GM23338 (cell line): Measurements from ENCODE around the gene PPP1R18. TPM values are rescaled to one million over a fixed set of nuclear protein-coding genes. Genes with fewer than 3 reads are reported as not detected.

Experiments used
- ATAC-seq: fragments of 200-7000 bp; cut with Tn5 transposase; 3 replicates; pipeline ENCODE4 v1.9.1; 2020
- DNase-seq: peaks from one replicate; pipeline ENCODE4 v3.0.0-alpha.2; 2015; ENCODE audit warnings: low spot score
- H2AFZ ChIP-seq: fragments of 200-600 bp; sonication (generic); 2 replicates; pipeline ENCODE4 v1.8.0; 2016; ENCODE audit warnings: antibody characterized with exemption, mild to moderate bottlenecking, moderate library complexity
- H3F3A ChIP-seq: fragments of 200-600 bp; sonication (generic); replicated peaks from 2 replicates; pipeline ENCODE4 v1.8.0; 2017; ENCODE audit warnings: antibody characterized with exemption, mixed run types, low read depth
- H3K27ac ChIP-seq: fragments of 200-600 bp; sonication (generic); 2 replicates; pipeline ENCODE4 v1.6.1; 2016; ENCODE audit warnings: low read depth
- H3K27me3 ChIP-seq: fragments of 200-600 bp; sonication (generic); 2 replicates; pipeline ENCODE4 v1.8.0; 2016; ENCODE audit warnings: mild to moderate bottlenecking, mixed run types, moderate library complexity; ENCODE audit not compliant: insufficient read depth
- H3K36me3 ChIP-seq: fragments of 200-600 bp; sonication (generic); 2 replicates; pipeline ENCODE4 v1.8.0; 2016; ENCODE audit warnings: mild to moderate bottlenecking; ENCODE audit not compliant: insufficient read depth
- H3K4me1 ChIP-seq: fragments of 200-600 bp; sonication (generic); 2 replicates; pipeline ENCODE4 v1.8.0; 2016; ENCODE audit warnings: mild to moderate bottlenecking, moderate library complexity; ENCODE audit not compliant: insufficient read depth
- H3K4me2 ChIP-seq: fragments of 200-600 bp; sonication (generic); 2 replicates; pipeline ENCODE4 v1.7.1; 2017; ENCODE audit warnings: mixed run types
- H3K4me3 ChIP-seq: fragments of 200-600 bp; sonication (generic); 2 replicates; pipeline ENCODE4 v1.6.1; 2016; ENCODE audit warnings: mixed run types
- H3K79me2 ChIP-seq: fragments of 200-600 bp; sonication (generic); replicated peaks from 2 replicates; pipeline ENCODE4 v1.8.0; 2017; ENCODE audit warnings: mild to moderate bottlenecking; ENCODE audit not compliant: insufficient read depth
- H3K9me2 ChIP-seq: fragments of 200-600 bp; sonication (generic); 2 replicates; pipeline ENCODE4 v1.8.0; 2017; ENCODE audit not compliant: insufficient read depth
- H4K20me1 ChIP-seq: fragments of 200-600 bp; sonication (generic); replicated peaks from 2 replicates; pipeline ENCODE4 v1.8.0; 2017; ENCODE audit warnings: mild to moderate bottlenecking; ENCODE audit not compliant: insufficient read depth
- H3K27ac Mint-ChIP-seq: 2 replicates; pipeline ENCODE4 v1.8.0; 2020; ENCODE audit warnings: inconsistent platforms, mild to moderate bottlenecking, moderate library complexity, mixed read lengths
- H3K27me3 Mint-ChIP-seq: 3 replicates; pipeline ENCODE4 v1.8.0; 2022; ENCODE audit warnings: low read depth, mild to moderate bottlenecking, moderate library complexity, mixed read lengths, inconsistent platforms; ENCODE audit not compliant: insufficient read depth, poor library complexity
- H3K36me3 Mint-ChIP-seq: 3 replicates; pipeline ENCODE4 v1.8.0; 2021; ENCODE audit warnings: low read depth, mild to moderate bottlenecking, inconsistent platforms, moderate library complexity, mixed read lengths
- H3K4me1 Mint-ChIP-seq: 3 replicates; pipeline ENCODE4 v1.8.0; 2020; ENCODE audit warnings: mild to moderate bottlenecking, inconsistent platforms, mixed read lengths
- H3K4me3 Mint-ChIP-seq: 3 replicates; pipeline ENCODE4 v1.8.0; 2021; ENCODE audit warnings: moderate library complexity, mild to moderate bottlenecking, inconsistent platforms, mixed read lengths
- H3K9me3 Mint-ChIP-seq: 3 replicates; pipeline ENCODE4 v1.8.0; 2020; ENCODE audit warnings: moderate library complexity, mild to moderate bottlenecking, inconsistent platforms, mixed read lengths
- CREB1 ChIP-seq: fragments of 250-450 bp; sonication (Bioruptor Pico); IDR thresholded peaks from 2 replicates; pipeline ENCODE4 v1.5.0; 2020; ENCODE audit warnings: low read depth, mild to moderate bottlenecking, moderate library complexity
- EZH2 ChIP-seq: fragments of 200-600 bp; sonication (generic); IDR thresholded peaks from one replicate; pipeline ENCODE4 v1.8.0; 2017; ENCODE audit warnings: antibody characterized with exemption, mild to moderate bottlenecking, low read depth; ENCODE audit not compliant: unreplicated experiment
- EZH2phosphoT487 ChIP-seq: fragments of 200-600 bp; sonication (generic); IDR thresholded peaks from one replicate; pipeline ENCODE4 v1.8.1; 2018; ENCODE audit warnings: antibody characterized with exemption; ENCODE audit not compliant: unreplicated experiment
- JUNB ChIP-seq: IDR thresholded peaks from one replicate; pipeline ENCODE4 v1.6.1; 2016; ENCODE audit warnings: antibody characterized with exemption; ENCODE audit not compliant: unreplicated experiment
- NANOG ChIP-seq: IDR thresholded peaks from 2 replicates; pipeline ENCODE4 v1.6.1; 2016; ENCODE audit warnings: antibody characterized with exemption, borderline replicate concordance
- POLR2AphosphoS5 ChIP-seq: IDR thresholded peaks from 2 replicates; pipeline ENCODE4 v1.6.1; 2016; ENCODE audit warnings: antibody characterized with exemption, low read depth
- STAT1 ChIP-seq: IDR thresholded peaks from one replicate; pipeline ENCODE4 v1.6.1; 2016; ENCODE audit warnings: antibody characterized with exemption; ENCODE audit not compliant: unreplicated experiment
- ZNF114 ChIP-seq: fragments of 250-450 bp; sonication (Bioruptor Pico); IDR thresholded peaks from 2 replicates; pipeline ENCODE4 v1.5.0; 2020; ENCODE audit warnings: mild to moderate bottlenecking, moderate library complexity
- ZNF331 ChIP-seq: fragments of 250-450 bp; sonication (Bioruptor Pico); IDR thresholded peaks from 2 replicates; pipeline ENCODE4 v1.5.0; 2020; ENCODE audit warnings: low read depth, mild to moderate bottlenecking, moderate library complexity
- polyA plus RNA-seq: library from polyadenylated mRNA; unstranded; fragments of >200 nt; fragmentation: Nextera tagmentation; extraction: Ambion mirVana; gene quantifications from 2 replicates; pipeline ENCODE4 v1.2.1, GENCODE V29; 2016
- total RNA-seq: library from RNA; depleted of rRNA; stranded (reverse); fragments of >200 nt; shearing (Covaris generic); gene quantifications from 2 replicates; pipeline ENCODE4 v1.2.3, GENCODE V29; 2014
- TF ChIP-seq, protein P1 (sequence below): fragments of 250-450 bp; sonication (Bioruptor Pico); IDR thresholded peaks from 2 replicates; pipeline ENCODE4 v1.5.0; 2020; ENCODE audit warnings: mild to moderate bottlenecking, moderate library complexity
- TF ChIP-seq, protein P2 (sequence below): IDR thresholded peaks from one replicate; pipeline ENCODE4 v1.6.1; 2018; ENCODE audit warnings: antibody characterized with exemption; ENCODE audit not compliant: unreplicated experiment
- TF ChIP-seq, protein P3 (sequence below): IDR thresholded peaks from 2 replicates; pipeline ENCODE4 v1.6.1; 2016; ENCODE audit warnings: antibody characterized with exemption
- TF ChIP-seq, protein P4 (sequence below), 2 experiments: fragments of 200-600 bp in 1 of 2; sonication (generic) in 1 of 2; conservative IDR thresholded peaks; 2 replicates each; pipeline versions ENCODE4 v1.5.1 to v1.6.1; 2016 to 2017; ENCODE audit warnings: antibody characterized with exemption in 2 of 2, low read depth in 2 of 2, mild to moderate bottlenecking in 2 of 2, moderate library complexity in 1 of 2

The PPP1R18 gene
- total and polyA plus RNA-seq, 2 experiments from 2014 or later, result 17.1 to 19.2 TPM

DNA sequence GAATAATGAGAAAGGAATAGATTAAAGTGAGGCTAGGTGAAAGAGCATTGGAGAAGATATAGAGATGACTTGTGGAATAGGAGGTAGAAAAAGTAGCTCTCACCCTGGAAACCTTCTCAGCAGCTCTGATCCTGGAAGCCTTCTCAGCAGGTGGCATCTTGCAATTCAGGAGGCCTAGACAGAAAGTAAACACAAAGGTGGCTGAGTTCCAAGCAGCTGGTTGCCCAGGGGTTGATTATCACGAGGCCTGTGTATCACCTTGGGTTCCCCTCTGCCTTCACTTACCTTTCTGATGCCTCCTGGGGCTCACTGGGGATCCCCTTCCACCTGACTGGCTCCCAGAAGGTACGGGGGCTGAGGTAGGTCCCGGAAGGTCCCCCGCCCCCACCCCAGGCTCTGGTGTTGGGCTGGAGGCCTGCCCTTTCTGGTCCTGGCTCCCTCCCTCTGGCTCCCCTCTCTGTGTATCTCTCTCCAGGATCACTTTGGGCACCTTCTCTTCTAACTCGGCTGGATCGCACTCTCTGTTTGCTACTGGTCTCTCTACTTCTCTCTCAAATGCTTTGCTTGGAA lies 20.9 kb upstream of the PPP1R18 start:
- Histone ChIP-seq H3K79me2 (no peaks in the 10 kb centered on the region), H3F3A (0 out of 2 replicates have a peak, but pooled peaks cover 3% of the 10 kb centered on the region), H2AFZ (no peak overlapping the region), H3K27me3 (no peaks in the 10 kb centered on the region), H4K20me1 (peaks cover 12% of the 10 kb centered on the region), H3K27ac (no peak overlapping the region), H3K4me2 (no peak overlapping the region), H3K36me3 (peaks cover 22% of the 10 kb centered on the region), H3K4me1 (no peaks in the 10 kb centered on the region), H3K4me3 (no peak overlapping the region), H3K9me2 (no peaks in the 10 kb centered on the region)
- Mint-ChIP-seq H3K27me3 (peaks cover 8% of the 10 kb centered on the region), H3K36me3 (peaks cover 83% of the 10 kb centered on the region), H3K4me1 (peaks cover 7% of the 10 kb centered on the region), H3K27ac (peak overlapping the region; percentile 32; the same call in 1 of the 2 replicates), H3K9me3 (no peaks in the 10 kb centered on the region; the same call in 1 of the 3 replicates), H3K4me3 (no peak overlapping the region; the same call in 2 of the 3 replicates)
- ATAC-seq, result no peak
- no peak for DNase-seq
- TF ChIP-seq, protein P1, sequence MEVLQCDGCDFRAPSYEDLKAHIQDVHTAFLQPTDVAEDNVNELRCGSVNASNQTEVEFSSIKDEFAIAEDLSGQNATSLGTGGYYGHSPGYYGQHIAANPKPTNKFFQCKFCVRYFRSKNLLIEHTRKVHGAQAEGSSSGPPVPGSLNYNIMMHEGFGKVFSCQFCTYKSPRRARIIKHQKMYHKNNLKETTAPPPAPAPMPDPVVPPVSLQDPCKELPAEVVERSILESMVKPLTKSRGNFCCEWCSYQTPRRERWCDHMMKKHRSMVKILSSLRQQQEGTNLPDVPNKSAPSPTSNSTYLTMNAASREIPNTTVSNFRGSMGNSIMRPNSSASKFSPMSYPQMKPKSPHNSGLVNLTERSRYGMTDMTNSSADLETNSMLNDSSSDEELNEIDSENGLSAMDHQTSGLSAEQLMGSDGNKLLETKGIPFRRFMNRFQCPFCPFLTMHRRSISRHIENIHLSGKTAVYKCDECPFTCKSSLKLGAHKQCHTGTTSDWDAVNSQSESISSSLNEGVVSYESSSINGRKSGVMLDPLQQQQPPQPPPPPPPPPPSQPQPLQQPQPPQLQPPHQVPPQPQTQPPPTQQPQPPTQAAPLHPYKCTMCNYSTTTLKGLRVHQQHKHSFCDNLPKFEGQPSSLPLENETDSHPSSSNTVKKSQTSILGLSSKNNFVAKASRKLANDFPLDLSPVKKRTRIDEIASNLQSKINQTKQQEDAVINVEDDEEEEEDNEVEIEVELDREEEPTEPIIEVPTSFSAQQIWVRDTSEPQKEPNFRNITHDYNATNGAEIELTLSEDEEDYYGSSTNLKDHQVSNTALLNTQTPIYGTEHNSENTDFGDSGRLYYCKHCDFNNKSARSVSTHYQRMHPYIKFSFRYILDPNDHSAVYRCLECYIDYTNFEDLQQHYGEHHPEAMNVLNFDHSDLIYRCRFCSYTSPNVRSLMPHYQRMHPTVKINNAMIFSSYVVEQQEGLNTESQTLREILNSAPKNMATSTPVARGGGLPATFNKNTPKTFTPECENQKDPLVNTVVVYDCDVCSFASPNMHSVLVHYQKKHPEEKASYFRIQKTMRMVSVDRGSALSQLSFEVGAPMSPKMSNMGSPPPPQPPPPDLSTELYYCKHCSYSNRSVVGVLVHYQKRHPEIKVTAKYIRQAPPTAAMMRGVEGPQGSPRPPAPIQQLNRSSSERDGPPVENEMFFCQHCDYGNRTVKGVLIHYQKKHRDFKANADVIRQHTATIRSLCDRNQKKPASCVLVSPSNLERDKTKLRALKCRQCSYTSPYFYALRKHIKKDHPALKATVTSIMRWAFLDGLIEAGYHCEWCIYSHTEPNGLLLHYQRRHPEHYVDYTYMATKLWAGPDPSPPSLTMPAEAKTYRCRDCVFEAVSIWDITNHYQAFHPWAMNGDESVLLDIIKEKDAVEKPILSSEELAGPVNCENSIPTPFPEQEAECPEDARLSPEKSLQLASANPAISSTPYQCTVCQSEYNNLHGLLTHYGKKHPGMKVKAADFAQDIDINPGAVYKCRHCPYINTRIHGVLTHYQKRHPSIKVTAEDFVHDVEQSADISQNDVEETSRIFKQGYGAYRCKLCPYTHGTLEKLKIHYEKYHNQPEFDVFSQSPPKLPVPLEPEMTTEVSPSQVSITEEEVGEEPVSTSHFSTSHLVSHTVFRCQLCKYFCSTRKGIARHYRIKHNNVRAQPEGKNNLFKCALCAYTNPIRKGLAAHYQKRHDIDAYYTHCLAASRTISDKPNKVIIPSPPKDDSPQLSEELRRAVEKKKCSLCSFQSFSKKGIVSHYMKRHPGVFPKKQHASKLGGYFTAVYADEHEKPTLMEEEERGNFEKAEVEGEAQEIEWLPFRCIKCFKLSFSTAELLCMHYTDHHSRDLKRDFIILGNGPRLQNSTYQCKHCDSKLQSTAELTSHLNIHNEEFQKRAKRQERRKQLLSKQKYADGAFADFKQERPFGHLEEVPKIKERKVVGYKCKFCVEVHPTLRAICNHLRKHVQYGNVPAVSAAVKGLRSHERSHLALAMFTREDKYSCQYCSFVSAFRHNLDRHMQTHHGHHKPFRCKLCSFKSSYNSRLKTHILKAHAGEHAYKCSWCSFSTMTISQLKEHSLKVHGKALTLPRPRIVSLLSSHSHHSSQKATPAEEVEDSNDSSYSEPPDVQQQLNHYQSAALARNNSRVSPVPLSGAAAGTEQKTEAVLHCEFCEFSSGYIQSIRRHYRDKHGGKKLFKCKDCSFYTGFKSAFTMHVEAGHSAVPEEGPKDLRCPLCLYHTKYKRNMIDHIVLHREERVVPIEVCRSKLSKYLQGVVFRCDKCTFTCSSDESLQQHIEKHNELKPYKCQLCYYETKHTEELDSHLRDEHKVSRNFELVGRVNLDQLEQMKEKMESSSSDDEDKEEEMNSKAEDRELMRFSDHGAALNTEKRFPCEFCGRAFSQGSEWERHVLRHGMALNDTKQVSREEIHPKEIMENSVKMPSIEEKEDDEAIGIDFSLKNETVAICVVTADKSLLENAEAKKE (CRISPR knock-in tag), result no peak
- TF ChIP-seq EZH2phosphoT487, result no peak
- TF ChIP-seq JUNB, result no peak
- TF ChIP-seq, protein P2, sequence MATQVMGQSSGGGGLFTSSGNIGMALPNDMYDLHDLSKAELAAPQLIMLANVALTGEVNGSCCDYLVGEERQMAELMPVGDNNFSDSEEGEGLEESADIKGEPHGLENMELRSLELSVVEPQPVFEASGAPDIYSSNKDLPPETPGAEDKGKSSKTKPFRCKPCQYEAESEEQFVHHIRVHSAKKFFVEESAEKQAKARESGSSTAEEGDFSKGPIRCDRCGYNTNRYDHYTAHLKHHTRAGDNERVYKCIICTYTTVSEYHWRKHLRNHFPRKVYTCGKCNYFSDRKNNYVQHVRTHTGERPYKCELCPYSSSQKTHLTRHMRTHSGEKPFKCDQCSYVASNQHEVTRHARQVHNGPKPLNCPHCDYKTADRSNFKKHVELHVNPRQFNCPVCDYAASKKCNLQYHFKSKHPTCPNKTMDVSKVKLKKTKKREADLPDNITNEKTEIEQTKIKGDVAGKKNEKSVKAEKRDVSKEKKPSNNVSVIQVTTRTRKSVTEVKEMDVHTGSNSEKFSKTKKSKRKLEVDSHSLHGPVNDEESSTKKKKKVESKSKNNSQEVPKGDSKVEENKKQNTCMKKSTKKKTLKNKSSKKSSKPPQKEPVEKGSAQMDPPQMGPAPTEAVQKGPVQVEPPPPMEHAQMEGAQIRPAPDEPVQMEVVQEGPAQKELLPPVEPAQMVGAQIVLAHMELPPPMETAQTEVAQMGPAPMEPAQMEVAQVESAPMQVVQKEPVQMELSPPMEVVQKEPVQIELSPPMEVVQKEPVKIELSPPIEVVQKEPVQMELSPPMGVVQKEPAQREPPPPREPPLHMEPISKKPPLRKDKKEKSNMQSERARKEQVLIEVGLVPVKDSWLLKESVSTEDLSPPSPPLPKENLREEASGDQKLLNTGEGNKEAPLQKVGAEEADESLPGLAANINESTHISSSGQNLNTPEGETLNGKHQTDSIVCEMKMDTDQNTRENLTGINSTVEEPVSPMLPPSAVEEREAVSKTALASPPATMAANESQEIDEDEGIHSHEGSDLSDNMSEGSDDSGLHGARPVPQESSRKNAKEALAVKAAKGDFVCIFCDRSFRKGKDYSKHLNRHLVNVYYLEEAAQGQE, result no peak
- TF ChIP-seq EZH2, result no peak
- TF ChIP-seq, protein P3, sequence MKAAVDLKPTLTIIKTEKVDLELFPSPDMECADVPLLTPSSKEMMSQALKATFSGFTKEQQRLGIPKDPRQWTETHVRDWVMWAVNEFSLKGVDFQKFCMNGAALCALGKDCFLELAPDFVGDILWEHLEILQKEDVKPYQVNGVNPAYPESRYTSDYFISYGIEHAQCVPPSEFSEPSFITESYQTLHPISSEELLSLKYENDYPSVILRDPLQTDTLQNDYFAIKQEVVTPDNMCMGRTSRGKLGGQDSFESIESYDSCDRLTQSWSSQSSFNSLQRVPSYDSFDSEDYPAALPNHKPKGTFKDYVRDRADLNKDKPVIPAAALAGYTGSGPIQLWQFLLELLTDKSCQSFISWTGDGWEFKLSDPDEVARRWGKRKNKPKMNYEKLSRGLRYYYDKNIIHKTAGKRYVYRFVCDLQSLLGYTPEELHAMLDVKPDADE, result no peak
- no peak for TF ChIP-seq ZNF114 (CRISPR knock-in tag)
- TF ChIP-seq, protein P4, sequence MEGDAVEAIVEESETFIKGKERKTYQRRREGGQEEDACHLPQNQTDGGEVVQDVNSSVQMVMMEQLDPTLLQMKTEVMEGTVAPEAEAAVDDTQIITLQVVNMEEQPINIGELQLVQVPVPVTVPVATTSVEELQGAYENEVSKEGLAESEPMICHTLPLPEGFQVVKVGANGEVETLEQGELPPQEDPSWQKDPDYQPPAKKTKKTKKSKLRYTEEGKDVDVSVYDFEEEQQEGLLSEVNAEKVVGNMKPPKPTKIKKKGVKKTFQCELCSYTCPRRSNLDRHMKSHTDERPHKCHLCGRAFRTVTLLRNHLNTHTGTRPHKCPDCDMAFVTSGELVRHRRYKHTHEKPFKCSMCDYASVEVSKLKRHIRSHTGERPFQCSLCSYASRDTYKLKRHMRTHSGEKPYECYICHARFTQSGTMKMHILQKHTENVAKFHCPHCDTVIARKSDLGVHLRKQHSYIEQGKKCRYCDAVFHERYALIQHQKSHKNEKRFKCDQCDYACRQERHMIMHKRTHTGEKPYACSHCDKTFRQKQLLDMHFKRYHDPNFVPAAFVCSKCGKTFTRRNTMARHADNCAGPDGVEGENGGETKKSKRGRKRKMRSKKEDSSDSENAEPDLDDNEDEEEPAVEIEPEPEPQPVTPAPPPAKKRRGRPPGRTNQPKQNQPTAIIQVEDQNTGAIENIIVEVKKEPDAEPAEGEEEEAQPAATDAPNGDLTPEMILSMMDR (conservative IDR thresholded peaks at IDR 0.05; ENCODE audit: low read depth in 2 of 2), result no peak
- TF ChIP-seq ZNF331 (CRISPR knock-in tag), result no peak
- TF ChIP-seq STAT1, result no peak
- TF ChIP-seq POLR2AphosphoS5, result no peak
- TF ChIP-seq NANOG, result no peak
- TF ChIP-seq CREB1 (CRISPR knock-in tag), result no peak
